Upper lobe of left lung (tissue), 6 donors: ENCODE results near the gene LBR. TPM values are rescaled to one million over a fixed set of nuclear protein-coding genes. Genes with fewer than 3 reads are reported as not detected.

Experiments used
- ATAC-seq, 2 donors: fragments of 200-7000 bp; cut with Tn5 transposase; one replicate each; pipeline ENCODE4 v1.9.1; 2022; ENCODE audit warnings: mild to moderate bottlenecking in 2 of 2, moderate library complexity in 2 of 2; ENCODE audit not compliant: low FRiP score in 2 of 2
- DNase-seq, 2 donors: peaks; one replicate each; pipeline ENCODE4 v3.0.0-alpha.2; 2019 to 2020
- H3K27ac ChIP-seq, 4 donors: fragments of 200-600 bp; sonication (generic); one replicate each; pipeline ENCODE4 v1.5.1; 2016 to 2019
- H3K27me3 ChIP-seq, 4 donors: fragments of 200-600 bp; sonication (generic); one replicate each; pipeline ENCODE4 v1.5.1; 2017 to 2019
- H3K36me3 ChIP-seq, 4 donors: fragments of 200-600 bp; sonication (generic); one replicate each; pipeline ENCODE4 v1.5.1; 2016 to 2019
- H3K4me1 ChIP-seq, 4 donors: fragments of 200-600 bp; sonication (generic); one replicate each; pipeline ENCODE4 v1.5.1; 2018 to 2019
- H3K4me3 ChIP-seq, 4 donors: fragments of 200-600 bp; sonication (generic); one replicate each; pipeline ENCODE4 v1.5.1; 2017 to 2019; ENCODE audit warnings: mild to moderate bottlenecking in 2 of 4, moderate library complexity in 1 of 4
- H3K9me3 ChIP-seq, 4 donors: fragments of 200-600 bp; sonication (generic); one replicate each; pipeline ENCODE4 v1.5.1; 2018 to 2019
- CTCF ChIP-seq, 6 experiments: fragments of 450-650 bp in 4 of 6; fragments of 200-600 bp in 2 of 6; sonication (generic) in 2 of 6; IDR thresholded peaks; one replicate each; pipeline ENCODE4 v1.5.1; 2016 to 2019; ENCODE audit warnings: antibody characterized with exemption in 6 of 6
- EP300 ChIP-seq, 4 donors: sonication (generic); formaldehyde crosslinking; IDR thresholded peaks; one replicate each; pipeline ENCODE4 v1.5.1; 2017; ENCODE audit warnings: antibody characterized with exemption in 4 of 4, control low read depth in 2 of 4
- POLR2A ChIP-seq, 4 donors: fragments of 450-650 bp; IDR thresholded peaks; one replicate each; pipeline ENCODE4 v1.5.1; 2016 to 2017; ENCODE audit warnings: antibody characterized with exemption in 4 of 4, mild to moderate bottlenecking in 2 of 4
- POLR2AphosphoS5 ChIP-seq, 2 donors: sonication (generic); formaldehyde crosslinking; IDR thresholded peaks; one replicate each; pipeline ENCODE4 v1.5.1; 2017; ENCODE audit warnings: antibody characterized with exemption in 2 of 2
- WGBS, 2 donors: methylation state at CpG; one replicate each; pipeline ENCODE4 v1.1.5; 2017 to 2018; 5-methylcytosine and 5-hydroxymethylcytosine counted together
- total RNA-seq, 6 donors: library from RNA; depleted of rRNA in 4 of 6; stranded (reverse); fragments of >200 nt in 4 of 6; gene quantifications; one replicate each; pipeline versions ENCODE4 v1.1.0 to v1.2.1, GENCODE V29; 2016 to 2021
- donor health status: DM: no; HTN: no; CAD: no; lungs with moderate emphysema.
- donor health status: DM: no; HTN: yes; CAD: no; lungs with severe emphysema.

LBR gene
- total RNA-seq, 6 donors from 2014 or later: 32.8 to 50.3 (median 40.1) TPM

GRCh38 chr1:225441314-225442122, 13.7 kb upstream of the LBR start:
- no peaks in the 10 kb centered on the region for H3K36me3 ChIP-seq
- no peak overlapping the region for H3K4me3 ChIP-seq
- no peaks in the 10 kb centered on the region for H3K9me3 ChIP-seq
- 54 to 63% methylated on average over 9 of the region's 9 CpGs for WGBS, 2 donors
- TF ChIP-seq CTCF (IDR thresholded peaks at IDR 0.05) (no peak), EP300 (IDR thresholded peaks at IDR 0.05) (no peak), POLR2AphosphoS5 (IDR thresholded peaks at IDR 0.05) (no peak), POLR2A (IDR thresholded peaks at IDR 0.05) (no peak)
- ATAC-seq: no peak
- peaks cover 23 to 49% (median 34%) of the 10 kb centered on the region in 4 donors for H3K4me1 ChIP-seq
- H3K27ac ChIP-seq: peak overlapping the region in 1 of 4 donors; percentile 36
- DNase-seq: no peak
- no peaks in the 10 kb centered on the region for H3K27me3 ChIP-seq

GRCh38 chr1:225440380-225441221, 12.8 kb upstream of the LBR start:
- H3K4me1 ChIP-seq: peaks cover 17 to 40% (median 26%) of the 10 kb centered on the region in 4 donors
- no peaks in the 10 kb centered on the region for H3K27me3 ChIP-seq
- no peaks in the 10 kb centered on the region for H3K9me3 ChIP-seq
- 84 to 87% methylated on average over 4 of the region's 4 CpGs for WGBS, 2 donors
- no peak overlapping the region for H3K27ac ChIP-seq
- H3K36me3 ChIP-seq: no peaks in the 10 kb centered on the region
- no peak overlapping the region for H3K4me3 ChIP-seq
- ATAC-seq (no peak), DNase-seq (no peak)
- no peak for TF ChIP-seq POLR2AphosphoS5 (IDR thresholded peaks at IDR 0.05)
- TF ChIP-seq CTCF (IDR thresholded peaks at IDR 0.05): no peak
- TF ChIP-seq EP300 (IDR thresholded peaks at IDR 0.05): no peak
- TF ChIP-seq POLR2A (IDR thresholded peaks at IDR 0.05): no peak

GRCh38 chr1:225437710-225438437, 10.0 kb upstream of the LBR start:
- TF ChIP-seq CTCF (IDR thresholded peaks at IDR 0.05) (peak in 3 of 6 experiments; percentile 15 to 29 (median 28)), EP300 (IDR thresholded peaks at IDR 0.05) (no peak)
- 84 to 90% methylated on average over 5 of the region's 5 CpGs for WGBS, 2 donors
- no peaks in the 10 kb centered on the region for H3K36me3 ChIP-seq
- H3K9me3 ChIP-seq: no peaks in the 10 kb centered on the region
- ATAC-seq (no peak), DNase-seq (no peak)
- H3K4me3 ChIP-seq: no peak overlapping the region
- no peaks in the 10 kb centered on the region for H3K27me3 ChIP-seq
- H3K27ac ChIP-seq: no peak overlapping the region
- H3K4me1 ChIP-seq: peaks cover under 1 to 16% (median 13%) of the 10 kb centered on the region in 4 donors

- WGBS, 2 donors: 85 to 89% methylated on average over 6 of the region's 6 CpGs
- H3K9me3 ChIP-seq: no peaks in the 10 kb centered on the region
Measured at GRCh38 chr1:225435957-225436392, 8.1 kb upstream of the LBR start.

More at GRCh38 chr1:225435957-225436392, 8.1 kb upstream of the LBR start:
- Histone ChIP-seq H3K27ac (no peak overlapping the region), H3K4me3 (no peak overlapping the region), H3K27me3 (no peaks in the 10 kb centered on the region), H3K36me3 (no peaks in the 10 kb centered on the region), H3K4me1 (peaks cover 0 to 4% (median 0%) of the 10 kb centered on the region in 4 donors)
- no peak for TF ChIP-seq POLR2AphosphoS5 (IDR thresholded peaks at IDR 0.05)
- TF ChIP-seq POLR2A (IDR thresholded peaks at IDR 0.05): no peak
- TF ChIP-seq CTCF (IDR thresholded peaks at IDR 0.05): no peak
- TF ChIP-seq EP300 (IDR thresholded peaks at IDR 0.05): no peak
- ATAC-seq (no peak), DNase-seq (no peak)
